ENCODE data around the gene SERPINB12.

GRCh38 chr18:63514326-63514725 is 27.8 kb upstream of the SERPINB12 start:
- TF ChIP-seq EZH2 (IDR thresholded peaks at IDR 0.05; ENCODE audit: borderline replicate concordance, low read depth, low read length, poor library complexity, severe bottlenecking), result no peak
- no peak for TF ChIP-seq CTCF (conservative IDR thresholded peaks at IDR 0.05; ENCODE audit: low read depth, low read length)
